ENCODE data around the gene CLCNKB. TPM values are rescaled to one million over a fixed set of nuclear protein-coding genes. Genes with fewer than 3 reads are reported as not detected.
"Not testable (repeated sequence)": the region's sequence is repeated elsewhere in the genome, so short reads cannot be mapped to it uniquely, and the experiment has no call there.

CLCNKB gene
- total and polyA plus RNA-seq, 2 experiments from 2014 or later: 24.8 to 55.6 TPM

DNA sequence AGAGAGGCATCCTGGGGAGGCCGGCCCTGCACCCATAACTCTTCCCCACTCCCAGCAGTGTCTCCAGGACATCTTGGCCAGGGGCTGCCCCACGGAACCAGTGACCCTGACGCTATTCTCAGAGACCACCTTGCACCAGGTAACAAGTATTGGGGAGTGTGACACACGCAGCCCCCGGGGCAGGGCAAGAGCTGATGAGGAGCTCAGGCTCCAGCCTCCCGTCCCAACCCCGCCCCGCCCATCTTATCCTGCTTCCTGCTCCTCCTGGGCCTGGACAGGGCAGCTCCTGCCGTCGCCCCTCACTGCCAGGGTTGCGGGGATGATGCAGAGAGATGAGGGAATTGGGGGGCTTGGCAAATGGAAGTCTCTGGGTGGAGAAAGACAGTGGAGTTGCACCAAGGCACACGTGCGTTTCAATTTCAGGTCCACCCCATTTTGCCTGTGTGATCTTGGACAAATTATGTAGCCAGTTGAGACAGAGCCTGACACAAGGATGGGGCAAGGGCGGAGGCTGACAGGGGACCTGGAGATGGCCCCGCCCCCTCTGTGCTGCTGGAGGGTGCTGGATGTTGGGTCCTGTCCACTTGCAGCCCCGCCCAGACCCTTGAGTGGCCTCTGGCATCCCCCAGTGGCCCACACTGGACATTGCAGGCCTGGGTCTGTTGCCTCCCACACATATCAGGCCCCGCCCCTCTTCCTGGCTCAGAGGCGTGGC lies 11.0 kb upstream of the CLCNKB start:
- no peaks in the 10 kb centered on the region for H3K4me1 ChIP-seq (ENCODE audit: low read depth)
- H3K4me3 ChIP-seq: no peak overlapping the region
- H3K36me3 ChIP-seq: no peaks in the 10 kb centered on the region
- no peak overlapping the region for H3K27ac ChIP-seq
- no peaks in the 10 kb centered on the region for H3K27me3 ChIP-seq
- TF ChIP-seq, protein P1, sequence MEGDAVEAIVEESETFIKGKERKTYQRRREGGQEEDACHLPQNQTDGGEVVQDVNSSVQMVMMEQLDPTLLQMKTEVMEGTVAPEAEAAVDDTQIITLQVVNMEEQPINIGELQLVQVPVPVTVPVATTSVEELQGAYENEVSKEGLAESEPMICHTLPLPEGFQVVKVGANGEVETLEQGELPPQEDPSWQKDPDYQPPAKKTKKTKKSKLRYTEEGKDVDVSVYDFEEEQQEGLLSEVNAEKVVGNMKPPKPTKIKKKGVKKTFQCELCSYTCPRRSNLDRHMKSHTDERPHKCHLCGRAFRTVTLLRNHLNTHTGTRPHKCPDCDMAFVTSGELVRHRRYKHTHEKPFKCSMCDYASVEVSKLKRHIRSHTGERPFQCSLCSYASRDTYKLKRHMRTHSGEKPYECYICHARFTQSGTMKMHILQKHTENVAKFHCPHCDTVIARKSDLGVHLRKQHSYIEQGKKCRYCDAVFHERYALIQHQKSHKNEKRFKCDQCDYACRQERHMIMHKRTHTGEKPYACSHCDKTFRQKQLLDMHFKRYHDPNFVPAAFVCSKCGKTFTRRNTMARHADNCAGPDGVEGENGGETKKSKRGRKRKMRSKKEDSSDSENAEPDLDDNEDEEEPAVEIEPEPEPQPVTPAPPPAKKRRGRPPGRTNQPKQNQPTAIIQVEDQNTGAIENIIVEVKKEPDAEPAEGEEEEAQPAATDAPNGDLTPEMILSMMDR (IDR thresholded peaks at IDR 0.05; ENCODE audit: low read depth, low read length): peak; percentile 96
- DNase-seq (ENCODE audit: low read depth in 1 of 2, low spot score in 1 of 2): peak; percentile 90 to 96
- no peaks in the 10 kb centered on the region for H3K9me3 ChIP-seq (ENCODE audit: low read depth)

DNA sequence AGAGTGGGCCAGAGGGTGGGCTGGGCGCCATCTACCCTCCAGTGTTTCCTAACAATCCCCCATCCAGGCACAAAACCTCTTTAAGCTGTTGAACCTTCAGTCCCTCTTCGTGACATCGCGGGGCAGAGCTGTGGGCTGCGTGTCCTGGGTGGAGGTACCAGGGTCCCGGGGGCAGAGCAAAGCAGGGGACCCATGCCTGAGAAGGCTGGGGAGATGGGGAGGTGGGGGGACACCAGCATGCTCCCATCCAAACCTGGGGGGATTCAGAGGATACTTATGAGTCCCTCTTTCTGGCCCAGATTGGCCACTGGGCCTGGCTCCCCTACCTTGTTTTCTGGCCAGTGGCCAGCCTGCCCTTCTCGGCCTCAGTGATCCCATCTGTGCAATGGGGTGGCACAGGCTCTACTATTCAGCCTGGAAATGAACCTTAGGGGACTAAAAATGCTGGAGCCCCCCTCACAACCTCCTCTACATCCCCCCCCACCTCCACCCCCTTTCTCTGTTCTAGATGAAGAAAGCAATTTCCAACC lies 10.4 kb upstream of the CLCNKB start:
- not testable (repeated sequence) for H3K27ac ChIP-seq; H3K4me1 ChIP-seq (ENCODE audit: low read depth); H3K9me3 ChIP-seq (ENCODE audit: low read depth); H3K27me3 ChIP-seq; H3K4me3 ChIP-seq; H3K36me3 ChIP-seq; DNase-seq (ENCODE audit: low read depth in 1 of 2, low spot score in 1 of 2)

DNA sequence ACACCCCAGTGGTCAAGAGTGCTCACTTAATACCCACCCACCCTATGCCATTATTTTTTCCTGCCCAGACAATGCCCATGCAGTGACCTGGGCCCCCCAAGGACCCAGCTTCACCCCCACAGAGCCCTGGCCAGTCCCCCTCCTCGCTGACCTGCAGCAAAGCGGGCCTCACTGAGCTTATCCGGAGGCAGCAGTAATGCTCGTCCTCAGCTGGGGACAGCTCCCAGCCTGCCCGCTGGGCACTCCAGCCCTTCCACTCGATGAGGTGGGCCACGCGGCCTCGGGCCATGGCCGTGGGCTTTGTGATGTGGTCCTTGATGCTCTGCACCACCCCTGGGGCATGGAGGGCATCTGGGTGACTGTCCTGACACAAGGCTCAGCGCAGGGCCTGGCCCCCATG lies 7.1 kb upstream of the CLCNKB start:
- DNase-seq (ENCODE audit: low read depth in 1 of 2, low spot score in 1 of 2); H3K27me3 ChIP-seq; H3K4me1 ChIP-seq (ENCODE audit: low read depth); H3K27ac ChIP-seq; H3K4me3 ChIP-seq; H3K36me3 ChIP-seq; H3K9me3 ChIP-seq (ENCODE audit: low read depth): not testable (repeated sequence)

DNA sequence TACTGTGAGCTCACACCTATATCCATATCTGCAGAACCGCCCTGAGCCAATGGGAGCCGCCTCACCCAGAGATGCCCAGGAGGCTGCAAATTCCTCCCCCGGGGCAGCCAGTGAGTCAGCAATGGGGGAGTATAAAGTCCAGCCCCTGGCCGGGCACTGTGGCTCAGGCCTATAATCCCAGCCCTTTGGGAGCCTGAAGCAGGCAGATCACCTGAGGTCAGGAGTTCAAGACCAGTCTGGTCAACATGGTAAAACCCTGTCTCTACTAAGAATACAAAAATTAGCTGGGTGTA lies 5.0 kb upstream of the CLCNKB start:
- Histone ChIP-seq H3K9me3 (ENCODE audit: low read depth) (no peaks in the 10 kb centered on the region), H3K27me3 (no peaks in the 10 kb centered on the region), H3K4me1 (ENCODE audit: low read depth) (no peaks in the 10 kb centered on the region), H3K27ac (no peak overlapping the region), H3K4me3 (no peak overlapping the region), H3K36me3 (no peaks in the 10 kb centered on the region)
- no peak for DNase-seq (ENCODE audit: low read depth in 1 of 2, low spot score in 1 of 2)
- TF ChIP-seq, protein P1 (IDR thresholded peaks at IDR 0.05; ENCODE audit: low read depth, low read length): no peak

DNA sequence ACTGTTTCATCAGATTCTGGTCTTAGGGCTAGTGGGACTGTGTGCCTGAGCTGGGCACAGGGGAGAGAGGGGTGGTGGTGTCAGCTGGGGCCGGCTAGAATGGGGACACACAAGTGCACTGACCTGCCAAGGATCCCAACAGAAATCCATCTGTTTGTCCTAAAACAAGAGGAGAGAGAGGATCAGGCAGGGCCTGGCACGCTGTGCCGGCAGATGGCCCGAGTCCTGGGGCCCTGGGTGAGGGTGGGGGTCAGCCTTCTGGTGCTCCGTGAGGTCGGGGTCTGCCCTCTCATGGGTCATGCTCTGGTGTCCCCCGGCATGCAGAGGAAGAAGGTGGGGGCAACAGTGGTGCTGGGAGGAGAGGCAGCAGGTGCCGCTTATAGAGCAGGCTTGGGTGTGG lies 3.7 kb upstream of the CLCNKB start:
- H3K4me1 ChIP-seq (ENCODE audit: low read depth); H3K27me3 ChIP-seq; H3K4me3 ChIP-seq; H3K27ac ChIP-seq; DNase-seq (ENCODE audit: low read depth in 1 of 2, low spot score in 1 of 2); H3K9me3 ChIP-seq (ENCODE audit: low read depth); H3K36me3 ChIP-seq: not testable (repeated sequence)

DNA sequence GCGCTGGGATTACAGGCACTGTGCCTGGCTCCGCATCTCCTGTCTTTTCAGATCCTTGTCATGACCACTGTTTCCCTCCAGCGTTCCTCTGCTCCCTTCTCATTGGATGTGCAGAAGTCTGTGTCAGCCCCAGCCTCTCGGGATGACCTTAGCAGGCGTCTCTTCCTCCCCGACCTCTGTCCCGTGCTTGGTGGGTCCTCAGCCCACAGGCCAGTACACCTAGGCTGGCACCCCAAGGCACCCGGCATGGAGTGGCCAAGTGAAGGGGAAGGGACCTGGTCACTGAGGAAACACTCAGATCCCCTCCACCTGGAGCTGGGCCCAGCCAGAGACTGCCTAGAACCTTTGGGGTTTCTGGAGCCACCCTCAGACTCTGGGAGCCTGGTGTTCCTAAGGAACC lies 2.4 kb upstream of the CLCNKB start:
- H3K36me3 ChIP-seq: no peaks in the 10 kb centered on the region
- TF ChIP-seq, protein P1 (IDR thresholded peaks at IDR 0.05; ENCODE audit: low read depth, low read length): no peak
- no peak for DNase-seq (ENCODE audit: low read depth in 1 of 2, low spot score in 1 of 2)
- no peaks in the 10 kb centered on the region for H3K9me3 ChIP-seq (ENCODE audit: low read depth)
- H3K27ac ChIP-seq: no peak overlapping the region
- H3K4me1 ChIP-seq (ENCODE audit: low read depth): no peaks in the 10 kb centered on the region
- H3K4me3 ChIP-seq: no peak overlapping the region
- no peaks in the 10 kb centered on the region for H3K27me3 ChIP-seq

DNA sequence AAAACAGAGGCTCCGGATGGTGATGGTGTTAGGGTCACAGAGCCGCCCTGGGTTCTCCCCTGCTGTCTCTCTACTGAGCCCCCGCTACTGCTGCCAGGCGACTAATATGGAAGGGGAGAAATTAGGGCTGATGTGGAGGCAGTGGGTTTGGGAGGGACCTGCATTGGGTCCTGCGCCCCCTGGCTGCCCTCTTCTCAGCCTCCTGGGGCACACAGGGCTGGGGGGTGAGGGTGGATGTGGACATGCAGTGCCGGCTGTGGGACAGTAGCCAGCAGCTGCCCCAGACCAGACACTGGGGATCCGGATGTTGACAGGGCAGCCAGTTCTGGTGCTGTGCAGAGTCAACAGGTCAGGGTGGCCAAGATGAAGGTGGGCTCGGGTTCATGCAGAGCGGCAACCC lies 1.5 kb upstream of the CLCNKB start:
- Histone ChIP-seq H3K36me3 (no peaks in the 10 kb centered on the region), H3K27me3 (no peaks in the 10 kb centered on the region), H3K4me1 (ENCODE audit: low read depth) (no peaks in the 10 kb centered on the region), H3K27ac (no peak overlapping the region), H3K4me3 (no peak overlapping the region), H3K9me3 (ENCODE audit: low read depth) (no peaks in the 10 kb centered on the region)
- no peak for DNase-seq (ENCODE audit: low read depth in 1 of 2, low spot score in 1 of 2)
- TF ChIP-seq, protein P1 (IDR thresholded peaks at IDR 0.05; ENCODE audit: low read depth, low read length): peak; percentile 20

DNA sequence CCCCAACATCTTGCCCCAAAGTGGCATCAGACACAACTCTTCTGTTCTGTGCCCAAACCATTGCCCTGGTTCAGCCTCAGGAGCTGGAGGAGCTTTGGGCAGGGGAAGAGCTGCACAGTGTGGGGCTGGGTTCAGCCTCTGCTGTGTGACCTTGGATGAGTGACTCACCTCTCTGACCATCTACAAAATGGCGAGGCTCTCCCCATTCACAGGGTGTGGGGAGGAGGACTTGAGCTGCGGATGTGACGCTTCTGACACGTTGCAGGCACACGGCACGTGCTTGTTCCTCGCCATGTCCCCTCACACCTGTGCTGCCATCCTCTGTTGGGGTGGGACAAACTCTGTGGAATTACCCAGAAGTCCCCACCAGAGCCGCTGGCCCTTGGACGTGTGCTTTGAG lies 928 bp upstream of the CLCNKB start:
- not testable (repeated sequence) for H3K36me3 ChIP-seq; H3K4me1 ChIP-seq (ENCODE audit: low read depth); H3K27ac ChIP-seq; DNase-seq (ENCODE audit: low read depth in 1 of 2, low spot score in 1 of 2); H3K4me3 ChIP-seq; H3K9me3 ChIP-seq (ENCODE audit: low read depth); H3K27me3 ChIP-seq

Measured in cardiac muscle cell (in vitro differentiated cells and primary cell).